CD8-positive, alpha-beta memory T cell (primary cell): ENCODE results near the gene SLCO3A1. TPM values are rescaled to one million over a fixed set of nuclear protein-coding genes. Genes with fewer than 3 reads are reported as not detected.

Source experiments
- CTCF ChIA-PET: fragments of 350-600 bp; sonication (Branson Sonifier 250); formaldehyde crosslinking; loops from one replicate; lab custom pipeline; 2021; ENCODE audit warnings: antibody characterized with exemption; lab: Charles Lee
- POLR2A ChIA-PET: fragments of 350-600 bp; sonication (Branson Sonifier 250); formaldehyde crosslinking; loops from one replicate; lab custom pipeline; 2021; ENCODE audit warnings: antibody characterized with exemption; lab: Charles Lee
- DNase-seq, 5 donors: peaks; one replicate each; pipeline versions ENCODE4 v3.0.0 to v3.0.0-alpha.2; 2020 to 2022; ENCODE audit warnings: mixed read lengths in 1 of 5
- H3K27ac ChIP-seq: one replicate; pipeline ENCODE4 v1.7.0; 2013; ENCODE audit warnings: low read depth, mild to moderate bottlenecking, low read length, moderate library complexity
- H3K27me3 ChIP-seq: 2 replicates; pipeline ENCODE4 v1.7.0; 2013; ENCODE audit warnings: low read length, mild to moderate bottlenecking; ENCODE audit not compliant: insufficient read depth, poor library complexity, severe bottlenecking
- H3K36me3 ChIP-seq: 2 replicates; pipeline ENCODE4 v1.7.0; 2013; ENCODE audit warnings: mild to moderate bottlenecking, low read length, moderate library complexity; ENCODE audit not compliant: insufficient read depth
- H3K4me1 ChIP-seq: 2 replicates; pipeline ENCODE4 v1.7.0; 2013; ENCODE audit warnings: mild to moderate bottlenecking, low read length, moderate library complexity; ENCODE audit not compliant: insufficient read depth
- H3K4me3 ChIP-seq: 2 replicates; pipeline ENCODE4 v1.7.0; 2013; ENCODE audit warnings: mild to moderate bottlenecking, low read length
- H3K9me3 ChIP-seq: 2 replicates; pipeline ENCODE4 v1.7.0; 2013; ENCODE audit warnings: mild to moderate bottlenecking, low read length
- H3K27ac Mint-ChIP-seq, 8 donors: one replicate each; pipeline ENCODE4 v1.8.0; 2020 to 2021; ENCODE audit warnings: mixed read lengths in 8 of 8, mild to moderate bottlenecking in 6 of 8, inconsistent platforms in 3 of 8, moderate library complexity in 3 of 8
- H3K27me3 Mint-ChIP-seq, 2 donors: one replicate each; pipeline ENCODE4 v1.8.0; 2020 to 2021; ENCODE audit warnings: mixed read lengths in 2 of 2, mild to moderate bottlenecking in 1 of 2, moderate library complexity in 1 of 2
- H3K36me3 Mint-ChIP-seq, 3 donors: one replicate each; pipeline ENCODE4 v1.8.0; 2020 to 2021; ENCODE audit warnings: mixed read lengths in 3 of 3, inconsistent platforms in 1 of 3, mild to moderate bottlenecking in 1 of 3
- H3K4me1 Mint-ChIP-seq, 3 donors: one replicate each; pipeline ENCODE4 v1.8.0; 2020 to 2021; ENCODE audit warnings: mixed read lengths in 3 of 3, inconsistent platforms in 1 of 3, mild to moderate bottlenecking in 1 of 3
- H3K4me3 Mint-ChIP-seq, 7 donors: one replicate each; pipeline ENCODE4 v1.8.0; 2020 to 2021; ENCODE audit warnings: mixed read lengths in 7 of 7, mild to moderate bottlenecking in 6 of 7, moderate library complexity in 4 of 7, inconsistent platforms in 2 of 7
- H3K9me3 Mint-ChIP-seq, 5 donors: one replicate each; pipeline ENCODE4 v1.8.0; 2020 to 2022; ENCODE audit warnings: mixed read lengths in 5 of 5, mild to moderate bottlenecking in 3 of 5, moderate library complexity in 2 of 5, inconsistent platforms in 1 of 5
- polyA plus RNA-seq: library from polyadenylated mRNA; unstranded; fragments of 300-500 nt; fragmentation: Illumina TruSeq; gene quantifications from one replicate; pipeline ENCODE4 v1.2.3, GENCODE V29; 2021
- total RNA-seq, 2 experiments: library from RNA; stranded (reverse); gene quantifications; one replicate each; pipeline ENCODE4 v1.2.3, GENCODE V29; 2021

Gene SLCO3A1
- total and polyA plus RNA-seq, 3 experiments from 2014 or later, result 10.0 to 47.9 (median 10.8) TPM

DNA sequence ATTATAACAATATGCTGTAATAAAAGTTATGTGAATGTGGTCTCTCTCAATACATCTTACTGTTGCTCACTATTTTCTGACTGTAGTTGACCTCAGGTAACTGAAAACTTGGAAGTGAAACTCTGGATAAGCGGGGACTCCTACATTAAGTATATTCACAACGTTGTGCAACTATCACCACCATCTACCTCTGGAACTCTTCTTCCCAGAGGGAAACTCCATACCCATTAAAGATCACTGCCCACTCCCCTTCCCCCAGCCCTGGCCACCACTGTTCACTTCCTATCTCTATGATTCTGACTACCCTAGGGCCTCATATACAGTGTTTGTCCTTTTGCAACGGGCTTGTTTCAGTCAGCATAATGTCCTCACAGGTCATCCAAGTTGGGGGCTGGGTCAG lies 20.7 kb downstream of the SLCO3A1 start:
- CTCF ChIA-PET, result no interaction called here
- Histone ChIP-seq H3K27me3 (no peaks in the 10 kb centered on the region), H3K27ac (no peak overlapping the region), H3K4me1 (peaks cover 22% of the 10 kb centered on the region), H3K36me3 (no peaks in the 10 kb centered on the region), H3K4me3 (no peak overlapping the region), H3K9me3 (no peaks in the 10 kb centered on the region)
- Mint-ChIP-seq H3K9me3 (peaks cover 0 to 6% (median 2%) of the 10 kb centered on the region in 5 donors), H3K4me3 (no peak overlapping the region), H3K27ac (no peak overlapping the region), H3K4me1 (peaks cover 42 to 71% (median 63%) of the 10 kb centered on the region in 3 donors), H3K36me3 (peaks cover 10 to 23% (median 13%) of the 10 kb centered on the region in 3 donors), H3K27me3 (no peaks in the 10 kb centered on the region)
- no peak for DNase-seq
- POLR2A ChIA-PET, result no interaction called here

- Histone ChIP-seq H3K27ac (no peak overlapping the region), H3K4me3 (no peak overlapping the region), H3K4me1 (peaks cover 14% of the 10 kb centered on the region), H3K36me3 (no peaks in the 10 kb centered on the region), H3K27me3 (no peaks in the 10 kb centered on the region), H3K9me3 (no peaks in the 10 kb centered on the region)
- Mint-ChIP-seq H3K4me3 (no peak overlapping the region), H3K27me3 (no peaks in the 10 kb centered on the region), H3K27ac (peak overlapping the region in 2 of 8 donors; percentile 17 to 23), H3K9me3 (peaks cover 0 to 6% (median 2%) of the 10 kb centered on the region in 5 donors), H3K4me1 (peaks cover 38 to 70% (median 64%) of the 10 kb centered on the region in 3 donors), H3K36me3 (peaks cover 13 to 25% (median 15%) of the 10 kb centered on the region in 3 donors)
- ChIA-PET POLR2A (no interaction called here), CTCF (no interaction called here)
- DNase-seq, result no peak
Measured at GRCh38 chr15:91874992-91875660, 21.6 kb downstream of the SLCO3A1 start.

GRCh38 chr15:91876187-91876586 lies 22.7 kb downstream of the SLCO3A1 start:
- Histone ChIP-seq H3K27ac (no peak overlapping the region), H3K4me1 (peaks cover 4% of the 10 kb centered on the region), H3K9me3 (no peaks in the 10 kb centered on the region), H3K27me3 (no peaks in the 10 kb centered on the region), H3K36me3 (no peaks in the 10 kb centered on the region), H3K4me3 (no peak overlapping the region)
- POLR2A ChIA-PET, result no interaction called here
- no peak overlapping the region for H3K27ac Mint-ChIP-seq
- H3K9me3 Mint-ChIP-seq, result peaks cover 0 to 2% (median 0%) of the 10 kb centered on the region in 5 donors
- peaks cover 13 to 28% (median 18%) of the 10 kb centered on the region in 3 donors for H3K36me3 Mint-ChIP-seq
- DNase-seq, result no peak
- peak overlapping the region in 1 of 7 donors; percentile 18 for H3K4me3 Mint-ChIP-seq
- H3K4me1 Mint-ChIP-seq, result peaks cover 35 to 70% (median 64%) of the 10 kb centered on the region in 3 donors
- no peaks in the 10 kb centered on the region for H3K27me3 Mint-ChIP-seq
- CTCF ChIA-PET, result interaction anchor here (1.1 kb wide), 1 partner anchor 12 kb away, joined by 3 read pairs; no protein-coding TSS in a partner anchor

- ChIA-PET CTCF (no interaction called here), POLR2A (interaction anchor here (0.6 kb wide), 1 partner anchor 8 kb away, joined by 4 read pairs; no protein-coding TSS in a partner anchor)
- peaks cover 31 to 69% (median 66%) of the 10 kb centered on the region in 3 donors for H3K4me1 Mint-ChIP-seq
- Histone ChIP-seq H3K4me1 (no peaks in the 10 kb centered on the region), H3K27me3 (no peaks in the 10 kb centered on the region), H3K9me3 (no peaks in the 10 kb centered on the region), H3K4me3 (no peak overlapping the region), H3K36me3 (no peaks in the 10 kb centered on the region), H3K27ac (no peak overlapping the region)
- no peak for DNase-seq
- H3K27ac Mint-ChIP-seq, result no peak overlapping the region
- peaks cover 13 to 26% (median 18%) of the 10 kb centered on the region in 3 donors for H3K36me3 Mint-ChIP-seq
- no peaks in the 10 kb centered on the region for H3K27me3 Mint-ChIP-seq
- no peak overlapping the region for H3K4me3 Mint-ChIP-seq
- H3K9me3 Mint-ChIP-seq, result peaks cover 0 to 2% (median 0%) of the 10 kb centered on the region in 5 donors
Measured at GRCh38 chr15:91878319-91878870, 24.9 kb downstream of the SLCO3A1 start.

DNA sequence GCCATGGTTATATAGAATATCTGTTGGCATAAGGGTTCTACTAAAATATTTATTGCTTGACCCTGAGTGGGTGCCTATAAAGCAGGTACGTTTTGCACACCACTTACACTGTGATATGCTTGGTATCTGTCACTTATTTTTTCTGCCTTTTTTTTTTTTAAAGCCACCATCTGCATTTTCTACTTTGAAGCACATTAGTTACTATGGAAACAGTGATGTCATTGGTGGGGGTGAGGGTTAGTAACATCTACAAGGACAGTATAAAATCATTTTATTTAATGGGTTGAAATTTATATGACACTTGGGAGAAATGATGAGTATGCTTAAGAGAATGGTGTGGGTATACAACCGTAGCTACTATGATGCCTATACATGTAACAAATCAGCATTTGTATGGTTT lies 25.6 kb downstream of the SLCO3A1 start:
- peak overlapping the region in 1 of 8 donors; percentile 44 for H3K27ac Mint-ChIP-seq
- ChIA-PET POLR2A (no interaction called here), CTCF (interaction anchor here (1.3 kb wide), 1 partner anchor 26 kb away, joined by 3 read pairs; no protein-coding TSS in a partner anchor)
- no peak for DNase-seq
- H3K36me3 Mint-ChIP-seq, result peaks cover 13 to 29% (median 18%) of the 10 kb centered on the region in 3 donors
- no peak overlapping the region for H3K4me3 Mint-ChIP-seq
- H3K27ac ChIP-seq, result no peak overlapping the region
- H3K9me3 ChIP-seq, result no peaks in the 10 kb centered on the region
- no peak overlapping the region for H3K4me3 ChIP-seq
- H3K27me3 ChIP-seq, result no peaks in the 10 kb centered on the region
- H3K9me3 Mint-ChIP-seq, result peaks cover 0 to 2% (median 0%) of the 10 kb centered on the region in 5 donors
- H3K4me1 Mint-ChIP-seq, result peaks cover 31 to 69% (median 67%) of the 10 kb centered on the region in 3 donors
- H3K36me3 ChIP-seq, result no peaks in the 10 kb centered on the region
- H3K4me1 ChIP-seq, result no peaks in the 10 kb centered on the region
- no peaks in the 10 kb centered on the region for H3K27me3 Mint-ChIP-seq

- H3K27me3 Mint-ChIP-seq, result no peaks in the 10 kb centered on the region
- H3K4me3 Mint-ChIP-seq, result peak overlapping the region in 1 of 7 donors; percentile 33
- Histone ChIP-seq H3K27me3 (no peaks in the 10 kb centered on the region), H3K4me1 (no peaks in the 10 kb centered on the region), H3K36me3 (no peaks in the 10 kb centered on the region), H3K9me3 (no peaks in the 10 kb centered on the region), H3K4me3 (no peak overlapping the region), H3K27ac (no peak overlapping the region)
- CTCF ChIA-PET, result interaction anchor here (1.3 kb wide), 1 partner anchor 28 kb away, joined by 3 read pairs; no protein-coding TSS in a partner anchor
- peaks cover 13 to 27% (median 18%) of the 10 kb centered on the region in 3 donors for H3K36me3 Mint-ChIP-seq
- peak overlapping the region in 3 of 8 donors; percentile 32 to 48 (median 37) for H3K27ac Mint-ChIP-seq
- POLR2A ChIA-PET, result no interaction called here
- DNase-seq, result no peak
- H3K4me1 Mint-ChIP-seq, result peaks cover 31 to 66% (median 57%) of the 10 kb centered on the region in 3 donors
- H3K9me3 Mint-ChIP-seq, result peaks cover 0 to 2% (median 0%) of the 10 kb centered on the region in 5 donors
Measured at GRCh38 chr15:91880373-91880772, 26.9 kb downstream of the SLCO3A1 start.

GRCh38 chr15:91881569-91882297 lies 28.2 kb downstream of the SLCO3A1 start:
- POLR2A ChIA-PET, result no interaction called here
- Histone ChIP-seq H3K36me3 (no peaks in the 10 kb centered on the region), H3K4me3 (no peak overlapping the region), H3K4me1 (no peaks in the 10 kb centered on the region), H3K27ac (no peak overlapping the region), H3K9me3 (no peaks in the 10 kb centered on the region), H3K27me3 (no peaks in the 10 kb centered on the region)
- no peak for DNase-seq
- Mint-ChIP-seq H3K4me3 (no peak overlapping the region), H3K27me3 (no peaks in the 10 kb centered on the region), H3K4me1 (peaks cover 42 to 75% (median 68%) of the 10 kb centered on the region in 3 donors), H3K36me3 (peaks cover 17 to 21% (median 20%) of the 10 kb centered on the region in 3 donors), H3K9me3 (peaks cover 0 to 2% (median 0%) of the 10 kb centered on the region in 5 donors), H3K27ac (no peak overlapping the region)
- CTCF ChIA-PET, result interaction anchor here (0.8 kb wide), 1 partner anchor 28 kb away, joined by 3 read pairs; the partner anchor contains the start of gene SLCO3A1
